A673 (cell line): ENCODE data around the gene ZBTB8A.

Source experiments
- EZH2 ChIP-seq: fragments of 200-600 bp; sonication (generic); IDR thresholded peaks from 2 replicates; pipeline ENCODE4 v1.6.1; 2017; ENCODE audit warnings: borderline replicate concordance, low read depth, mild to moderate bottlenecking, mixed read lengths, antibody characterized with exemption, low read length; ENCODE audit not compliant: poor library complexity, severe bottlenecking
- TF ChIP-seq, protein P1 (sequence below): fragments of 300-800, 200-600 bp; sonication (generic); conservative IDR thresholded peaks from 2 replicates; pipeline ENCODE4 v1.5.1; 2017; ENCODE audit warnings: low read depth, mild to moderate bottlenecking, antibody characterized with exemption, low read length, moderate library complexity, mixed read lengths

DNA sequence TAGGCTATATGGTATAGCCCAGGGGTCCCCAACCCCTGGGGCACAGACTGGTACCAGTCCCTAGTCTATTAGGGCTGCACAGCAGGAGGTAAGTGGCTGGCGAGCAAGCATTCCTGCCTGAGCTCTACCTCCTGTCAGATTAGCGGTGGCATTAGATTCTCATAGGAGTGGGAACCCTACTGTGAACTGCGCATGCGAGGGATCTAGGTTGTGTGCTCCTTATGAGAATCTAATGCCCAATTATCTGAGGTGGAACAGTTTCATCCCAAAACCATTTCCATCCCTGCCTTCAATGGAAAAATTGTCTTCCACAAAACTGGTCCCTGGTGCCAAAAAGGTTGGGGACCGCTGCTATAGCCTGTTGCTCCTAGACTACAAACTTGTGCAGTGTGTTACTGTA is 22.8 kb upstream of the ZBTB8A start:
- TF ChIP-seq EZH2: no peak
- TF ChIP-seq, protein P1, sequence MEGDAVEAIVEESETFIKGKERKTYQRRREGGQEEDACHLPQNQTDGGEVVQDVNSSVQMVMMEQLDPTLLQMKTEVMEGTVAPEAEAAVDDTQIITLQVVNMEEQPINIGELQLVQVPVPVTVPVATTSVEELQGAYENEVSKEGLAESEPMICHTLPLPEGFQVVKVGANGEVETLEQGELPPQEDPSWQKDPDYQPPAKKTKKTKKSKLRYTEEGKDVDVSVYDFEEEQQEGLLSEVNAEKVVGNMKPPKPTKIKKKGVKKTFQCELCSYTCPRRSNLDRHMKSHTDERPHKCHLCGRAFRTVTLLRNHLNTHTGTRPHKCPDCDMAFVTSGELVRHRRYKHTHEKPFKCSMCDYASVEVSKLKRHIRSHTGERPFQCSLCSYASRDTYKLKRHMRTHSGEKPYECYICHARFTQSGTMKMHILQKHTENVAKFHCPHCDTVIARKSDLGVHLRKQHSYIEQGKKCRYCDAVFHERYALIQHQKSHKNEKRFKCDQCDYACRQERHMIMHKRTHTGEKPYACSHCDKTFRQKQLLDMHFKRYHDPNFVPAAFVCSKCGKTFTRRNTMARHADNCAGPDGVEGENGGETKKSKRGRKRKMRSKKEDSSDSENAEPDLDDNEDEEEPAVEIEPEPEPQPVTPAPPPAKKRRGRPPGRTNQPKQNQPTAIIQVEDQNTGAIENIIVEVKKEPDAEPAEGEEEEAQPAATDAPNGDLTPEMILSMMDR: no peak
